C4-2B (cell line): ENCODE data around the gene GSX2.

ENCODE experiments used
- ZFX ChIP-seq: fragments of 450-650 bp; IDR thresholded peaks from 2 replicates; pipeline ENCODE4 v1.6.1; 2017
- TF ChIP-seq, protein P1 (sequence below): fragments of 450-650 bp; conservative IDR thresholded peaks from 2 replicates; pipeline ENCODE4 v1.5.1; 2017; ENCODE audit warnings: mild to moderate bottlenecking

DNA sequence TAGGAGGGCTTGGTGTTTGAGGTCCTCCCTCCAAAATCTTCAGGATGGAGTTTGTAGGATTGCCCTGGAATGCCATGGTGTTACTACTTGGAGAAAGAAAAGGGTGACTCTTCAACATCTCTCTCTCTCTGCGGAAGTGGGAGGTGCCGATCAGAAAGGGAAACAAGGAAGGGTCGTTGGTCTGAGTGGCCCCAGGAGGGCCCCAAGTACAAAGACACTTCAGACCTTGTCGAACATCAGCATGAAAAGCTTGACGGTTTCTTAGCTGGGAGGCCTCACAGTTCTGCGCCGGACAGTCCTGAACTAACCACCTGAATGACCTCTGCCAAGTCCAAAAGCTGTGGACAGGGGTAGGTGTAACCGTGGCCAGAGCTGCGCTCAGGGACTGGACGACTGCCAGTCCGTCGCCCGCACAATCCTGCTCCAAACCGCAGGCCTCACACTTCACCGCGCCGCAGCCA is 646 bp upstream of the GSX2 start:
- TF ChIP-seq, protein P1, sequence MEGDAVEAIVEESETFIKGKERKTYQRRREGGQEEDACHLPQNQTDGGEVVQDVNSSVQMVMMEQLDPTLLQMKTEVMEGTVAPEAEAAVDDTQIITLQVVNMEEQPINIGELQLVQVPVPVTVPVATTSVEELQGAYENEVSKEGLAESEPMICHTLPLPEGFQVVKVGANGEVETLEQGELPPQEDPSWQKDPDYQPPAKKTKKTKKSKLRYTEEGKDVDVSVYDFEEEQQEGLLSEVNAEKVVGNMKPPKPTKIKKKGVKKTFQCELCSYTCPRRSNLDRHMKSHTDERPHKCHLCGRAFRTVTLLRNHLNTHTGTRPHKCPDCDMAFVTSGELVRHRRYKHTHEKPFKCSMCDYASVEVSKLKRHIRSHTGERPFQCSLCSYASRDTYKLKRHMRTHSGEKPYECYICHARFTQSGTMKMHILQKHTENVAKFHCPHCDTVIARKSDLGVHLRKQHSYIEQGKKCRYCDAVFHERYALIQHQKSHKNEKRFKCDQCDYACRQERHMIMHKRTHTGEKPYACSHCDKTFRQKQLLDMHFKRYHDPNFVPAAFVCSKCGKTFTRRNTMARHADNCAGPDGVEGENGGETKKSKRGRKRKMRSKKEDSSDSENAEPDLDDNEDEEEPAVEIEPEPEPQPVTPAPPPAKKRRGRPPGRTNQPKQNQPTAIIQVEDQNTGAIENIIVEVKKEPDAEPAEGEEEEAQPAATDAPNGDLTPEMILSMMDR = no peak
- TF ChIP-seq ZFX = no peak
